Measurements from ENCODE around the gene ONECUT3. TPM values are rescaled to one million over a fixed set of nuclear protein-coding genes. Genes with fewer than 3 reads are reported as not detected.
"Not testable (repeated sequence)": the region's sequence is repeated elsewhere in the genome, so short reads cannot be mapped to it uniquely, and the experiment has no call there.

The ONECUT3 gene
- total and polyA plus RNA-seq, 10 of the 15 experiments (the other 5 are each of a cell fraction or from before 2014, with no cell fraction given), result not detected

DNA sequence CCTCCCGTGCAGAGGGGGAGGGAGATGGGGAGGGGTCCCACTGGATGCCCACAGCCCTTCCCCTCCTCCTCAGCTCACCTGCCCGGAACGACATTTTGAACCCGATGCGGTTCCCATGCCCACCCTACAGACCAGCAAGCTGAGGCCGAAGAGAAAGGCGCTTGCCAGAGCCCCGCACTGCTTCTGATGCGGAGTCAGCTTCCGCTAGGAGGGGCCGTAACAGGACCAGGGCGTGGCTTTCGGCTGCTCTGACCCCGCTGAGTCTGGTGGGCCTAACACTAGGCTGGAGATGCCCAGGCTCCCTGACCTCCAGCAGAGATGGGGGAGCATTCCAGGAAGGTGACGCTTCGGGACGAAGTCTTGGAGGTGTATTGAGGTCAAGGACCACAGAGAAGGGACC is 6.7 kb downstream of the ONECUT3 start:
- ATAC-seq, result no peak
- BruUV-seq (replicated peaks), result no TSS peak
- TF ChIP-seq BMI1 (IDR thresholded peaks at IDR 0.05; ENCODE audit: borderline replicate concordance) (no peak), TCF3 (IDR thresholded peaks at IDR 0.05; ENCODE audit: borderline replicate concordance, insufficient read depth, low read depth, low read length) (no peak), SREBF2 (IDR thresholded peaks at IDR 0.05; ENCODE audit: low read length) (no peak), CHD1 (IDR thresholded peaks at IDR 0.05; ENCODE audit: low read depth, low read length) (no peak), TAF1 (IDR thresholded peaks at IDR 0.05; ENCODE audit: borderline replicate concordance, low read depth, low read length) (no peak), CEBPB (IDR thresholded peaks at IDR 0.05; ENCODE audit: borderline replicate concordance in 1 of 2, low read depth in 2 of 2, low read length in 2 of 2) (no peak), ZZZ3 (IDR thresholded peaks at IDR 0.05; ENCODE audit: control insufficient read depth, insufficient read length, low read depth) (no peak), IKZF1 (conservative IDR thresholded peaks at IDR 0.05) (no peak), ASH2L (IDR thresholded peaks at IDR 0.05; ENCODE audit: borderline replicate concordance, low read depth) (no peak), RELA (IDR thresholded peaks at IDR 0.05; ENCODE audit: borderline replicate concordance, partially characterized antibody) (no peak), BHLHE40 (IDR thresholded peaks at IDR 0.05; ENCODE audit: borderline replicate concordance in 1 of 2, low read depth in 2 of 2, low read length in 1 of 2) (no peak), STAT3 (IDR thresholded peaks at IDR 0.05; ENCODE audit: low read depth, low read length) (no peak)
- TF ChIP-seq, protein P1, sequence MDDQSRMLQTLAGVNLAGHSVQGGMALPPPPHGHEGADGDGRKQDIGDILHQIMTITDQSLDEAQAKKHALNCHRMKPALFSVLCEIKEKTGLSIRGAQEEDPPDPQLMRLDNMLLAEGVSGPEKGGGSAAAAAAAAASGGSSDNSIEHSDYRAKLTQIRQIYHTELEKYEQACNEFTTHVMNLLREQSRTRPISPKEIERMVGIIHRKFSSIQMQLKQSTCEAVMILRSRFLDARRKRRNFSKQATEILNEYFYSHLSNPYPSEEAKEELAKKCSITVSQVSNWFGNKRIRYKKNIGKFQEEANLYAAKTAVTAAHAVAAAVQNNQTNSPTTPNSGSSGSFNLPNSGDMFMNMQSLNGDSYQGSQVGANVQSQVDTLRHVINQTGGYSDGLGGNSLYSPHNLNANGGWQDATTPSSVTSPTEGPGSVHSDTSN (IDR thresholded peaks at IDR 0.05; ENCODE audit: insufficient replicate concordance, low read depth, low read length), result no peak
- Histone ChIP-seq H3K4me1 (ENCODE audit: control insufficient read depth, insufficient read depth, low read length) (no peaks in the 10 kb centered on the region), H3K4me3 (no peak overlapping the region), H3K27ac (ENCODE audit: control insufficient read depth, insufficient read depth) (no peak overlapping the region), H3K9ac (ENCODE audit: control insufficient read depth, insufficient read depth, low read length) (no peak overlapping the region), H3K4me2 (ENCODE audit: control insufficient read depth, insufficient read depth) (no peak overlapping the region), H3K9me3 (replicated peaks; ENCODE audit: control insufficient read depth, insufficient read depth, low read length) (no peaks in the 10 kb centered on the region), H3K27me3 (replicated peaks in 1 of 2; ENCODE audit: control insufficient read depth in 2 of 2, insufficient read depth in 2 of 2, low read length in 1 of 2) (peaks cover 15 to 25% of the 10 kb centered on the region in 2 experiments), H3K79me2 (ENCODE audit: control insufficient read depth, insufficient read depth, low read length) (no peaks in the 10 kb centered on the region), H3K36me3 (ENCODE audit: control insufficient read depth in 2 of 2, insufficient read depth in 2 of 2, low read length in 1 of 2) (no peaks in the 10 kb centered on the region), H2AFZ (ENCODE audit: control insufficient read depth, low read depth, low read length) (no peak overlapping the region), H4K20me1 (ENCODE audit: control insufficient read depth, insufficient read depth) (no peaks in the 10 kb centered on the region)
- FAIRE-seq, result no peak
- RAD21 ChIA-PET (ENCODE audit: unreplicated experiment), result no interaction called here
- CTCF ChIA-PET, result interaction anchor here (0.8 kb wide), 1 partner anchor 66 kb away, joined by 3 read pairs; no protein-coding TSS in a partner anchor
- SMC1A ChIA-PET (ENCODE audit: uncharacterized antibody, unreplicated experiment), result no interaction called here
- intact Hi-C loops (cut with micrococcal nuclease; ENCODE audit: unreplicated experiment) (no loop called here), in situ Hi-C loops (cut with MboI) (loop anchor here (10.0 kb wide), 1 partner anchor 215 kb away; no protein-coding TSS in a partner anchor)
- 35% methylated on average over 16 of the region's 17 CpGs for WGBS (ENCODE audit: insufficient coverage, insufficient replicate concordance, low lambda C conversion rate, missing lambda C conversion rate)
- no peak for DNase-seq (ENCODE audit: low read depth, low spot score)
- POLR2A ChIA-PET, result no interaction called here

DNA sequence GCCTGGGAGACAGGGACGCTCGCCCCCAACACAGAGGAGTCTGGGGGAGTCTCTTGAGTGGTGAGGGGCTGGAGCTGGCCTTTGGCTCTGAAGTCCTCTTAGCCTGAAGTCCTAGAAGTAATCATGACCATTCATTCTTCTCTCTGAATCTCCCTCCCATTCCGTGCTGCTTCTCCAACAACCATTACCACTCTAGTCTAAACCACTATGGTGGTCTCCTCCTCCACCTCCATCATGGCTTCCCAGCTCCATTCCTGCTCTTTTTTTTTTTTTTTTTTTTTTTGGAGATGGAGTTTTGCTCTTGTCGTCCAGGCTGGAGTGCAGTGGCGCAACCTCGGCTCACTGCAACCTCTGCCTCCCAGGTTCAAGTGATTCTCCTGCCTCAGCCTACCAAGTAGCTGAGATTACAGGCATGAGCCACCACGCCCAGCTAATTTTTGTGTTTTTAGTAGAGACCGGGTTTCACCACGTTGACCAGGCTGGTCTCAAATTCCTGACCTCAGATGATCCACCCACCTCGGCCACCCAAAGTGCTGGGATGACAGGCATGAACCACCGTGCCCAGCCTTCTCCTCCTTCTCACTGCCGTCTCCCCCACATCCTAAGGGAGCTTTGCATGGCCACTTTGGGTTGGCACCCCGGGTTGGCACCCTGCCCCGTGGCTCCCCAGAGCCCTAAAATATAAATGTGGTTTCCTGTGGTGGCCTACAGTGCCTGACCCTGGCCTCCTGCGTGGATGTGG is 7.7 kb downstream of the ONECUT3 start:
- H3K36me3 ChIP-seq (ENCODE audit: control insufficient read depth in 2 of 2, insufficient read depth in 2 of 2, low read length in 1 of 2); SMC1A ChIA-PET (ENCODE audit: uncharacterized antibody, unreplicated experiment); FAIRE-seq; RAD21 ChIA-PET (ENCODE audit: unreplicated experiment); H3K4me3 ChIP-seq; H3K9ac ChIP-seq (ENCODE audit: control insufficient read depth, insufficient read depth, low read length); H2AFZ ChIP-seq (ENCODE audit: control insufficient read depth, low read depth, low read length); BruUV-seq (replicated peaks); H3K4me2 ChIP-seq (ENCODE audit: control insufficient read depth, insufficient read depth); H3K79me2 ChIP-seq (ENCODE audit: control insufficient read depth, insufficient read depth, low read length); ATAC-seq; H4K20me1 ChIP-seq (ENCODE audit: control insufficient read depth, insufficient read depth); H3K4me1 ChIP-seq (ENCODE audit: control insufficient read depth, insufficient read depth, low read length); DNase-seq (ENCODE audit: low read depth, low spot score); H3K27ac ChIP-seq (ENCODE audit: control insufficient read depth, insufficient read depth); H3K9me3 ChIP-seq (replicated peaks; ENCODE audit: control insufficient read depth, insufficient read depth, low read length); intact Hi-C loops (cut with micrococcal nuclease; ENCODE audit: unreplicated experiment): not testable (repeated sequence)
- peaks cover 18 to 20% of the 10 kb centered on the region in 2 experiments; a peak in 3 of 4 replicates for H3K27me3 ChIP-seq (replicated peaks in 1 of 2; ENCODE audit: control insufficient read depth in 2 of 2, insufficient read depth in 2 of 2, low read length in 1 of 2)
- WGBS (ENCODE audit: insufficient coverage, insufficient replicate concordance, low lambda C conversion rate, missing lambda C conversion rate), result 12% methylated on average over 12 of the region's 15 CpGs
- ChIA-PET POLR2A (interaction anchor here (0.6 kb wide), 1 partner anchor 99 kb away, joined by 3 read pairs; no protein-coding TSS in a partner anchor), CTCF (interaction anchor here (1.0 to 1.2 kb wide), 2 partner anchors 89 to 215 kb away, joined by 3 to 4 read pairs; no protein-coding TSS in a partner anchor)
- in situ Hi-C loops (cut with MboI), result loop anchor here (10.0 kb wide), 1 partner anchor 216 kb away; no protein-coding TSS in a partner anchor
